ENCODE measurements around the gene NEB.

NEB gene

GRCh38 chr2:151733771-151734672, at the start of gene NEB:
Gene NEB, minus strand, starts transcription at chr2:151734476. Its CDS starts 1,320 bp downstream, at chr2:151733156.
- no peak within 1 kb of the TSS for H3K4me3 ChIP-seq (ENCODE audit: low read depth, low read length)

GRCh38 chr2:151783133-151783520, 48.9 kb upstream of the NEB start:
- H3K4me3 ChIP-seq (ENCODE audit: low read depth, low read length), result no peak overlapping the region

GRCh38 chr2:151782378-151783132, 48.3 kb upstream of the NEB start:
- H3K4me3 ChIP-seq (ENCODE audit: low read depth, low read length), result no peak overlapping the region

- no peak overlapping the region for H3K4me3 ChIP-seq (ENCODE audit: low read depth, low read length)
These were observed 47.4 kb upstream of the NEB start for GRCh38 chr2:151781642-151782041.

GRCh38 chr2:151780938-151781337, 46.7 kb upstream of the NEB start:
- no peak overlapping the region for H3K4me3 ChIP-seq (ENCODE audit: low read depth, low read length)

- no peak overlapping the region for H3K4me3 ChIP-seq (ENCODE audit: low read depth, low read length)
These were observed 43.7 kb upstream of the NEB start for GRCh38 chr2:151777935-151778334.

- H3K4me3 ChIP-seq (ENCODE audit: low read depth, low read length), result no peak overlapping the region
These were observed 43.2 kb upstream of the NEB start for GRCh38 chr2:151777487-151777886.

- no peak overlapping the region for H3K4me3 ChIP-seq (ENCODE audit: low read depth, low read length)
These were observed 42.1 kb upstream of the NEB start for GRCh38 chr2:151776367-151776766.

GRCh38 chr2:151775057-151775740, 40.9 kb upstream of the NEB start:
- no peak overlapping the region for H3K4me3 ChIP-seq (ENCODE audit: low read depth, low read length)

GRCh38 chr2:151774506-151774905, 40.2 kb upstream of the NEB start:
- no peak overlapping the region for H3K4me3 ChIP-seq (ENCODE audit: low read depth, low read length)

GRCh38 chr2:151771599-151772358, 37.5 kb upstream of the NEB start:
- H3K4me3 ChIP-seq (ENCODE audit: low read depth, low read length), result no peak overlapping the region

GRCh38 chr2:151770995-151771394, 36.7 kb upstream of the NEB start:
- H3K4me3 ChIP-seq (ENCODE audit: low read depth, low read length), result no peak overlapping the region

- no peak overlapping the region for H3K4me3 ChIP-seq (ENCODE audit: low read depth, low read length)
These were observed 35.3 kb upstream of the NEB start for GRCh38 chr2:151769606-151770005.

GRCh38 chr2:151767536-151767935, 33.3 kb upstream of the NEB start:
- H3K4me3 ChIP-seq (ENCODE audit: low read depth, low read length), result no peak overlapping the region

- H3K4me3 ChIP-seq (ENCODE audit: low read depth, low read length), result no peak overlapping the region
These were observed 32.3 kb upstream of the NEB start for GRCh38 chr2:151766437-151767153.

GRCh38 chr2:151765760-151766410, 31.6 kb upstream of the NEB start:
- no peak overlapping the region for H3K4me3 ChIP-seq (ENCODE audit: low read depth, low read length)

GRCh38 chr2:151762694-151763093, 28.4 kb upstream of the NEB start:
- no peak overlapping the region for H3K4me3 ChIP-seq (ENCODE audit: low read depth, low read length)

- H3K4me3 ChIP-seq (ENCODE audit: low read depth, low read length), result no peak overlapping the region
These were observed 27.4 kb upstream of the NEB start for GRCh38 chr2:151761687-151762086.

GRCh38 chr2:151761193-151761592, 26.9 kb upstream of the NEB start:
- no peak overlapping the region for H3K4me3 ChIP-seq (ENCODE audit: low read depth, low read length)
